Testis (tissue), 2 donors: Measurements from ENCODE around the gene FBXW9.

Source experiments
- POLR2A ChIP-seq: fragments of 450-650 bp; IDR thresholded peaks from one replicate; pipeline ENCODE4 v1.6.1; 2017; ENCODE audit warnings: antibody characterized with exemption, mild to moderate bottlenecking, moderate library complexity
- TF ChIP-seq, protein P1 (sequence below), 3 experiments: fragments of 450-650 bp in 2 of 3; fragments of 200-600 bp in 1 of 3; sonication (generic) in 1 of 3; IDR thresholded peaks; one replicate each; pipeline ENCODE4 v1.5.1; 2016 to 2019; ENCODE audit warnings: antibody characterized with exemption in 3 of 3, mild to moderate bottlenecking in 2 of 3, moderate library complexity in 1 of 3

DNA sequence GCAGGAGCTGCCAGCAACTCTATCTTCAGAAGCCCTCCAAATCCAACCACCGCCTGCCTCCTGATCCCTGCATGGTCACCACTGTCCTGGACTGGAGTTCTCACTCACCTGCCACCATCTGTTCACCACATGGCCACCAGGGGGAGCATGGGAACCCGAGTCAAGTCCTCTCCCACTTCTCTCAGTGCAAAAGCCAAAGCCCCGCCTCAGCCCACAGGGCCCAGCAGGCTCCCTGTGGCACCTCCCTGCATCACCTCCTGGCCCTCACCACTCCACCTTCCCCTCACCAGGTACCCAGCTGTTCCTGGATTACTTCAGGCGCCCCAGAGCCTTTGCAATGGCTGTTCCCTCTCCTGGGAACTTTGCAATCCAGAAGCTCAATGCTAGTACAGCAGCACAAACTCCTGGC is 20.0 kb downstream of the FBXW9 start:
- TF ChIP-seq, protein P1, sequence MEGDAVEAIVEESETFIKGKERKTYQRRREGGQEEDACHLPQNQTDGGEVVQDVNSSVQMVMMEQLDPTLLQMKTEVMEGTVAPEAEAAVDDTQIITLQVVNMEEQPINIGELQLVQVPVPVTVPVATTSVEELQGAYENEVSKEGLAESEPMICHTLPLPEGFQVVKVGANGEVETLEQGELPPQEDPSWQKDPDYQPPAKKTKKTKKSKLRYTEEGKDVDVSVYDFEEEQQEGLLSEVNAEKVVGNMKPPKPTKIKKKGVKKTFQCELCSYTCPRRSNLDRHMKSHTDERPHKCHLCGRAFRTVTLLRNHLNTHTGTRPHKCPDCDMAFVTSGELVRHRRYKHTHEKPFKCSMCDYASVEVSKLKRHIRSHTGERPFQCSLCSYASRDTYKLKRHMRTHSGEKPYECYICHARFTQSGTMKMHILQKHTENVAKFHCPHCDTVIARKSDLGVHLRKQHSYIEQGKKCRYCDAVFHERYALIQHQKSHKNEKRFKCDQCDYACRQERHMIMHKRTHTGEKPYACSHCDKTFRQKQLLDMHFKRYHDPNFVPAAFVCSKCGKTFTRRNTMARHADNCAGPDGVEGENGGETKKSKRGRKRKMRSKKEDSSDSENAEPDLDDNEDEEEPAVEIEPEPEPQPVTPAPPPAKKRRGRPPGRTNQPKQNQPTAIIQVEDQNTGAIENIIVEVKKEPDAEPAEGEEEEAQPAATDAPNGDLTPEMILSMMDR (IDR thresholded peaks at IDR 0.05), result peak; percentile 66 to 89 (median 72)
- no peak for TF ChIP-seq POLR2A
